HG02870 (cell line): ENCODE results near the gene OSBPL6.
A peak's percentile ranks its signal among the peaks of the same experiment; 100 is the strongest.
"Not testable (repeated sequence)": the region's sequence is repeated elsewhere in the genome, so short reads cannot be mapped to it uniquely, and the experiment has no call there.

Source experiments
- ATAC-seq: cut with Tn5 transposase; IDR thresholded peaks from one replicate; pipeline ENCODE4 v1.9.1; 2021; ENCODE audit warnings: mild to moderate bottlenecking, moderate library complexity; ENCODE audit not compliant: unreplicated experiment

Gene OSBPL6

GRCh38 chr2:178333851-178334250 lies 139.5 kb downstream of the OSBPL6 start:
- ATAC-seq = no peak

DNA sequence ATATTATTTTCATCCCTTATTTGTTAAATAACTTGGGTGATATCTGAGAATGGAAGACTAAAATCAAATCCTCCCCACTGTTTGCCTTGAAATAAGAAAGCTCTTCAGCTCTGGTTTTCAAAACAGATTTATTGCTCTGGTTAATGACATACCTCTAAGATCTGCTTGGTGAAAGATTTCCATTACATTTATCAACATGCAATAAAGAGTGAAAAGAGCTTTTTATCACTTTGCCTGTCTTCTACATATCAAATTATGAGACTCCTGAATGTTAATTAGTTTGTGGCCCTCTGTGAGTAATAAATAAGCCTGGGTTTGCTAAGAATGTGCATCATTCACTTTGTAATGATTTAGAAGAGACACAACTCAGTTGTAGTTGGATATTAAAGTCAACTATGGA lies 140.9 kb downstream of the OSBPL6 start:
- ATAC-seq = no peak

GRCh38 chr2:178344121-178344520 lies 149.8 kb downstream of the OSBPL6 start:
- no peak for ATAC-seq

DNA sequence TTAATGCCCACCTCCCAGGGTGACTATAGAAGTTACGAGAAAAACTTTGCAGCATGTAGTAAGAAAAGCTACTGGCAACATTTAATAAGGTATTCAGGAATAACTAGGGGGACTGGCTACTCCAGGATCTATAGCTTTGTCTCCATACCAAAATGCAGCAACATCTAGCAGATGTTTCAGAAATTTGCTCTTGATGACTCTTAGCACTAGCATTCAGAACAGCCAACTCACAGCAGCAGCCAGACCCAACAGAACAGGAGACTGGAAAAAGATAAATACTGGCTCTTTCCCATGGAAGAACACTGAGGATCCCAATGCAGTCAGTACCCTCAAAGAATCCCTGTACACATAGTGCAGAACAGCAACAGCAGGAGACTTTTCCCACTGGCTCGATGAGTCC lies 151.6 kb downstream of the OSBPL6 start:
- no peak for ATAC-seq

DNA sequence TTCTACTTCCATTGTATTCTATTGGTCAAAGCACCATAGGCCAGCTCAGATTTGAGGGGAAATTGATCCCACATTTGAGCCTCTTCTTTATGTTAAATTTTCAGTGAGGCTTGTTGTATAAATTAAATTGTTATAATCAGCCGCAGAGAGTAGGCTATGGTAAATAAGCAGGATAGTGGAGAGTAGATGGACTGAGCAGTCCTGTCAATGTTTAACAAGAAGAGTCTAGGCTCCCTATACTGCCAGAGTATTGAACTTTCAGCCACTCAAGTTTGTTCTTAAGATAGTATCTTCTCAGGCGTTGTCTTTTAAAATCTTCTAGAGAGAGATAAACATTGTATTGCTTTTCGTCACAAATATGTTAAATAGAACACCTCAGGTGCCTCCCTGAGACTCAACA lies 155.7 kb downstream of the OSBPL6 start:
- no peak for ATAC-seq

GRCh38 chr2:178357704-178358103 lies 163.4 kb downstream of the OSBPL6 start:
- ATAC-seq = not testable (repeated sequence)

GRCh38 chr2:178359192-178359912 lies 165.0 kb downstream of the OSBPL6 start:
- ATAC-seq = no peak

GRCh38 chr2:178361588-178361987 lies 167.3 kb downstream of the OSBPL6 start:
- ATAC-seq = no peak

DNA sequence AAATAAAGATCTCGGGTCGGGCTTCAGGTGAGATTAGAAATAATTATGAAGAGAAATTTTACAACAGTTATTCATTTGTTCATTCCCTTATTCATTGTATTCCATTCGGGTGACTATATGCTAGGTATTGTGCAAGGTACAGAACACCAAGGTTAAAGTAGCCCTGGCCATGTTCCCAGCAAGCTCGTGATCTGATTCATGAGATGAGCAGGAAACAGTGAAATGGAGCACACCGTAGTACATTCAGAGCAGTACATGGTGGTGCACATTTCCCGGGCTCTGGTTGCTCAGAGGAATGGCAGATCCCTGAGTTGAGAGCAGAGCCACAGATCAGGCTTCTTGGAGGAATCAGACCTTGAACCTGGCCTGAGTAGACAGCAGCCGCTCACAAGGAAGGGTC lies 168.9 kb downstream of the OSBPL6 start:
- ATAC-seq = no peak

DNA sequence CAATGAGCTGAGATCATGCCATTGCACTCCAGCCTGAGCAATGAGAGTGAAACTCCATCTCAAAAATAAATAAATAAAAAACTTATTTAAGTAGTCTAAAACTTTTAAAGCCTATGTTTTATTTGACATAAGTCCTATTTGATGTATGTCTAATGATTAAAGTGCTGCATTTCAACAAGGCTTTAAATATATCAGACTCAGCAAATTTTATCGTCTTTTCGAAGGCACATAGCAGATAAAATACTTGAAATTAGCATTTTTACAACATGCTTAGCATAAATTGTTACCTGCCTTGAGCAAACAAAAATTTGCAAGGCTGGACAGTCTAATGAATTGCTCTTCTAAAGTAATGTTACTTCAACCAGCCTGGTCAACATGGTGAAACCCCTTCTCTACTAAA lies 170.8 kb downstream of the OSBPL6 start:
- ATAC-seq = no peak

- ATAC-seq = no peak
Observed at GRCh38 chr2:178366412-178366811, 172.1 kb downstream of the OSBPL6 start.

DNA sequence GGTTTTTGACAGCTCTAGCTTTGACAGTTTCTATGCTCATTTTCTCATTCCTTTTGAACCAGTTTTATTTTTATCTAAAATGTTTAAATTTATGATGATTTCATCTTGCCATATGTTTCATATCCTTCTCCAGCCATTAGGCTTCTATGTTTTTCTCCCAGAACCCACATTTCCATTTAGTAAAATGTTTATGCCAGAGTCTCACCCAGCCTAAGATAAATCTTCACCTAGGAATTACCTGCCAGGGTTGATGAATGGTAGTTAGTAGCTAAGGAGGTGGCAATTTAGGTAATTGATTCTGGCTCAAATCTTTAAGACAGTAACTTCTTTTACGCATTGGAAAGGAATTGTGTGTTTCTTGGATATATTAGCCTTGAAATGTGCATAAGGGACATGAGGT lies 173.0 kb downstream of the OSBPL6 start:
- ATAC-seq = no peak

DNA sequence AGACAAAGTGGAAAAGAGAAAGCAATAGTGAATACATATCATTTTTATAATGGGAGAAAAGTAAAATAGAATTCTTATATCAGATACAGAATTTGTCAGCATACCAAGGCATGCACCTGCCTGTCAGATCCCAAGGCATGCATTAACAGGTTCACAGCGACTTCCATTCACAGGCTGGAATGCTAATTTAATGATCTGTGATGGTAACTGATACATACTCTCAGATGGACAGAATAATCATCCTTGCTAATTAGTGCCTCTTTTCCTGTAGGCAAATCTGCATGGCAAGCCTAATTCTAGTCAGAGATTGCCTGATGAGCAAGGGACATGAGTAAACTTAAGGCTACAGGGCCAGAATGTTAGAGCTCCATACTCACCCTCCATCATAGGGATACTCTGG lies 180.6 kb downstream of the OSBPL6 start:
- no peak for ATAC-seq

GRCh38 chr2:178377046-178377445 lies 182.7 kb downstream of the OSBPL6 start:
- ATAC-seq = no peak

GRCh38 chr2:178379162-178380004 lies 185.1 kb downstream of the OSBPL6 start:
- ATAC-seq = no peak

DNA sequence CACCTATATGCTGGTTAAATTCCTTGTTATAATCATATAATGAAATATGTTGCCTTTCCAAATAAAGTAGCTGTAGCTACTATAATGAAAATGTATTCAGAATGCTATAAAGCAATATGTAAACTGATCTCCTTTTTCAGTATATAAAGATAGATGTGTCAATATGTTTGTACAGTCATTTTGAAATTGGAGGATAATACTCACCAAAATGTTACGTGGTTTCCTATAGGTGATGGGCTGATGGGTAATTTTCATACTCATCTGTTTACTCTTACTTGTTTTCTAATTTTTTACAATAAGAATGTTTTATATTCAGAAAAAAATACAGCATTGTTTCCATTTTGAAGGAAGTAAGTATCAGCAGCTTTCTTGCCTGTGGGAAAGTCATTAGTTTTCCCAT lies 186.5 kb downstream of the OSBPL6 start:
- ATAC-seq = peak; percentile 58

- no peak for ATAC-seq
Observed at GRCh38 chr2:178383718-178384117, 189.4 kb downstream of the OSBPL6 start.

DNA sequence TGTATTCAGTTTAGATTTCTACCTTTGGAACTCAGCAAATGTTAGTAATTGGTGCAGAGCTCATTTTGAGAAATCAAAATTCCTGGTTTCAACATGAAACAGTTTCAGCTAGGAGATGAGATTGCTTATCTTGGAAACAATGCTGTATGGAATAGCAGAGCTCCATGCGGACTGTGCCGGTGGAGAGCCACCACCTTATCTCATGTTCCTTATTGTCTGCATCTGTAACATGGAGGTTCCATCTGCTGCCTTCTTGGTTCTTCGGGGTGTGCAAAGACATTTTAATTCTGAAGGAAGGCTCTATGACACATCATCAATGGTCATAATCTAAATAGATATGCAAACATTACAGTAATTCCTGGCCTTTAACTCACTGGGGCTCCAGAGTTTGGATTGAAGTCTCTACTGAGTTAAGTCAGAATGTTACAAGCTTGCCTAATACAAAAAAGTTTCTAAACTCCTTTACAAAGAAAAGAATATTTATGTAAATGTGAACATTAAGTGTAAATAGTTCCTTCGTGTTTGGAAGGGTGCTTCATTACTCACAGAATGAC lies 191.4 kb downstream of the OSBPL6 start:
- no peak for ATAC-seq

- ATAC-seq = no peak
Observed at GRCh38 chr2:178386986-178387597, 192.8 kb downstream of the OSBPL6 start.

DNA sequence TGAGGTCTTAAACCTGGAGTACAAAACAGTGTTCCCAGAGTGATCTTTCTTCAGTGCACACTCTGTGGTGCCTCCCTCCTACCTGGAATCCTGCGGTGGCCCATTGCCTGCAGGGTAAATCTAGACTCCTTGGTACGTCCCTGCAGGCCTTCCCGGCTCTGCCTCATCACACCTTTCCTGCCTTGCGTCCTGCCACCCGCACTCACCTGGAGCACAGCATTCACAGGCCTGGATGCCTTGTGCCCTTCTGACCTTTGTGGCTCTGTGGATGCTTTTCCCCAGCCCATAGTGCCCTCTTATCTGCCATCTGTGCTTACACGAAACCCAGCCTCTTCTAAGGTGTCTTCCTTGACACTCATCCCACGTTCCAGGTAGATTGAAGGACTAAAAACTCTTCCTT lies 194.0 kb downstream of the OSBPL6 start:
- no peak for ATAC-seq

DNA sequence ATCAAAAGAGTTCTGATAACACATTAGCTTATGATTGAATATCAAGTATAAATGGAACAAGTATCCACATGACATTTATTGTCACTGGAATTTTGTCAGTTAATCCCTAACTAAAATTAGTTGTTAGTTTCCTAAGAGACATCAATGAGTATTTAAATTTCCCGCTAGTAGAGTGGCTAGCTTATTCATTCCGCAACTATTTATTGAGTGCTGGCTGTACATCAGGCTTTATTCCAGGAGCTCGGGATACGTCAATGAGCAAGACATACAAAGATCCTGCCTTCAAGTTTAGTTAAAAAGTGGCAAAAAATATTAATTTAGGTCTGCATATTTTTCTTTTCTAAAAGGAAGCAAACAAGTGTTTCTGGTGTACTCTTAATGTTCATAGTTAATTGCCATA lies 197.4 kb downstream of the OSBPL6 start:
- no peak for ATAC-seq

DNA sequence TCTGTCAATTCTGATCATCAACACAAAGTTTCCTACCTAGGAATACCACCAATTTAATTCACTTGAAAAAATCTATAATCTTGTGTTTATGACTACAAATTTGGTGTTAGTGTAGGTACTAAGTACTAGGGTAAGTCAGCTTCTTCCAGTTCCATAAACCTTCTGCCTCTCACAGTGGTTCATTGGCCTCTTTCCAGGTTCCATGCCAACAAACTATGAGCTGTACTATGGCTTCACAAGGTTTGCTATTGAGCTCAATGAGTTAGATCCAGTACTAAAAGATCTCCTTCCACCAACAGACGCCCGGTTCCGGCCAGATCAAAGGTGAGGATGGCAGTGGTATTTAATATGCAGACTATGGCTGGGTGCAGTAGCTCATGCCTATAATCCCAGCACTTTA lies 197.9 kb downstream of the OSBPL6 start:
- ATAC-seq = no peak
